Skeletal muscle satellite cell (primary cell): ENCODE measurements around the gene TMEM59L.

Experiments used
- H3K27me3 ChIP-seq: 2 replicates; pipeline ENCODE4 v1.7.0; 2013; ENCODE audit warnings: low read length; ENCODE audit not compliant: control insufficient read depth, insufficient read depth
- H3K36me3 ChIP-seq: 2 replicates; pipeline ENCODE4 v1.7.0; 2013; ENCODE audit warnings: mild to moderate bottlenecking, control low read depth, low read length; ENCODE audit not compliant: insufficient read depth
- H3K4me1 ChIP-seq: 2 replicates; pipeline ENCODE4 v1.7.0; 2013; ENCODE audit warnings: low read length; ENCODE audit not compliant: control insufficient read depth, insufficient read depth
- H3K4me2 ChIP-seq: 2 replicates; pipeline ENCODE4 v1.7.0; 2013; ENCODE audit warnings: mild to moderate bottlenecking, low read length
- H3K4me3 ChIP-seq: 2 replicates; pipeline ENCODE4 v1.7.0; 2013; ENCODE audit warnings: low read length
- H3K9ac ChIP-seq: 2 replicates; pipeline ENCODE4 v1.7.0; 2013; ENCODE audit warnings: mild to moderate bottlenecking, low read depth, low read length, moderate library complexity
- H3K9me3 ChIP-seq: replicated peaks from 2 replicates; pipeline ENCODE4 v1.7.0; 2013; ENCODE audit warnings: mild to moderate bottlenecking, control low read depth, low read length

Gene TMEM59L

DNA sequence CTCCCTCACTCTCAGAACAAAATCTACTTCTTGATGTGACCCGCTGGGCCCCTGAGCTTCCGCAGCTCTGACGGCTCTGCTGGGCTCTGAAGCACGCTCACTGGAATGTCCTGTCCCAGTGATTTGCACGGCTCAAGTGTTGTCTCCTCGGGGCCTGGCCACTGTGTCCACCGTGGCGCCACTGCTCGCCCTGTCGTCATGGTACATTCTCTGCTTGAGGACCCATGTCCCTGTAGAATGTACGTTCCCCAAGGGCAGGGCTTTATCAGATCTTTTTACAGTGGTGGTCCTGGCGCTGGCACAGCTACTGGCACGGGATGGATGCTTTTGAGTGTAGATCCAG, 36.3 kb downstream of the TMEM59L start:
- Histone ChIP-seq H3K4me3 (peak overlapping the region; percentile 55), H3K4me1 (peaks cover 64% of the 10 kb centered on the region), H3K36me3 (no peaks in the 10 kb centered on the region), H3K27me3 (no peaks in the 10 kb centered on the region), H3K9me3 (peaks cover 2% of the 10 kb centered on the region), H3K4me2 (peak overlapping the region; percentile 71), H3K9ac (peak overlapping the region; percentile 70)

DNA sequence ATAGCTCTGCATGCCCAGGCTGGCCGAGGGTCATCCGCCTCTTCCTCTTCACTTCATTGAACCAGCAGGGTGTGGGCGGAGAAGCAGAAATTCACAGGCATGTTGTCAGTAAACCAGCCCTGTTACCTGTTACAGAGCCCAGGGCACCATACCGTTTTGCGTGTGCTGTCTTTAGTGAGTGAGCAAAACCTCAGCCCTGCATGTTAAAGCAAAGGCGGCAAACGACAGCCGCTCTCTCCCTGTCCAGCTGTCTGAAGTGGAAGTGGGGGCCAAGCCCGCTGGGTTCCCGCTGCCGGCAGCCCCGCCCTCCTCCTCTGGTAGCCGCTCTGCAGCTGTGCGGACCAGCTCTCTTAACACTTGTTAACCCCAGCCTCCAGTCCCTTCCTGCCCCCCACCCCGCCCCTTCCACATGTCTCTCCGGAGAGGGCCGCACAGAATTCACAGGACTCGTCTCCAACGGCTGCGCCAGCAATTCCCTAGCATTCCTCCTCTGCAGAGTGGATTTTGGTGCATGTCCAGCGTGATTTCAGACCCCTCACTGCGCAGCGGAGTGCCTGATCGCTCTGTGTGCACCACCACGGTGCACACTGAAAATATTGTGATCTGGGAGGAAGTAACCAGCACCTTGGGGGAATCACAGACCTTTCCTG, 36.8 kb downstream of the TMEM59L start:
- peak overlapping the region; percentile 55 for H3K4me3 ChIP-seq
- peaks cover 61% of the 10 kb centered on the region for H3K4me1 ChIP-seq
- no peaks in the 10 kb centered on the region for H3K36me3 ChIP-seq
- peak overlapping the region; percentile 71 for H3K4me2 ChIP-seq
- H3K9me3 ChIP-seq: no peaks in the 10 kb centered on the region
- H3K9ac ChIP-seq: peak overlapping the region; percentile 70
- no peaks in the 10 kb centered on the region for H3K27me3 ChIP-seq

DNA sequence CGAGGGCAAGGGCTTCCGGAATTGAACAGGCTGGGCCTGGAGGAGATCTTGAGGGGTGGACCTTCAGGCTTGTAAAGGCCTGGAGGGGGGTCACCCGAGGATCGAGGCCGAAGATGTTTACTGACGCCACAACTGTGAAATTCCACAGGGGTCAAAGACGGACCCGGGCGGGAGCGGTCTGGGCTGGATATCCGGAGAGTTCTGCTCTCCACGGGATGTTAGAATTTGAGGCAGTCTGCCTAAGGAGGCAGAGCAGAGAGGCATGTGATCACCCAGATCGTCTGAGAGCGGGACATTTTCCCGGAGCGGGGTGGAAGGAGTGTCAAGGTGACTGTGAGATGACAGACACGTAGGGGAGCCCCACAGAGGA, 37.3 kb downstream of the TMEM59L start:
- Histone ChIP-seq H3K27me3 (no peaks in the 10 kb centered on the region), H3K4me2 (peak overlapping the region; percentile 71), H3K4me1 (peaks cover 56% of the 10 kb centered on the region), H3K9ac (peak overlapping the region; percentile 70), H3K4me3 (peak overlapping the region; percentile 53), H3K9me3 (no peaks in the 10 kb centered on the region), H3K36me3 (no peaks in the 10 kb centered on the region)

DNA sequence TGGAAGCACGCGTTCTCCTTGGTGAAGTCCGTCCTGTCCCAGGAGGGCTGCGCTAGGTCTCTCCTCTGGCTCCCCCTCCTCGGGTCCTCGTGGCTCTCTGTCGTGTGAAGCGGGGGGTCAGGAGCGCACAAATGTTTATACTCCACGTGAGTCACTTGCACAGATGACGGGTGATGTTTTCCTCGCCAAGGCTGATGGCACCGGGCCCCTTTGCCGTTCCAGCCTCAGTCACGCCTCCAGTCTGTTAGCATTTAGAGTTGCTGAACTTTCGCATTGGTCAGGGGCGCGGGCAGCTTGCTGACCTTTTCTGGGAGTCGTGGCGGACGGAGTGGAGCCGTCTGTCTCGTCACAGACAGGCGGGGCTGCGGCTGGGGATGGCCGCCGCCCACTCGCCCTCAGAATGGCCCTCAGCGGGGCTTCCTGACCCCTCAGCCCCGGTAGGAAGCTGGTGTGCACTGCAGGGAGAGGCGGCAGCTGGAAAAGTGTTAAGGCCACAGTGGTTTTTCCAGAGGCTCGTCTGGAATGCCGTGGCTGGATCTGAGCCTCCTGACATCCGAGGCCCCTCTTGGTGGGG, 37.9 kb downstream of the TMEM59L start:
- Histone ChIP-seq H3K9ac (peak overlapping the region; percentile 70), H3K4me2 (peak overlapping the region; percentile 71), H3K36me3 (no peaks in the 10 kb centered on the region), H3K4me3 (peak overlapping the region; percentile 50), H3K27me3 (no peaks in the 10 kb centered on the region), H3K9me3 (no peaks in the 10 kb centered on the region), H3K4me1 (peaks cover 50% of the 10 kb centered on the region)

DNA sequence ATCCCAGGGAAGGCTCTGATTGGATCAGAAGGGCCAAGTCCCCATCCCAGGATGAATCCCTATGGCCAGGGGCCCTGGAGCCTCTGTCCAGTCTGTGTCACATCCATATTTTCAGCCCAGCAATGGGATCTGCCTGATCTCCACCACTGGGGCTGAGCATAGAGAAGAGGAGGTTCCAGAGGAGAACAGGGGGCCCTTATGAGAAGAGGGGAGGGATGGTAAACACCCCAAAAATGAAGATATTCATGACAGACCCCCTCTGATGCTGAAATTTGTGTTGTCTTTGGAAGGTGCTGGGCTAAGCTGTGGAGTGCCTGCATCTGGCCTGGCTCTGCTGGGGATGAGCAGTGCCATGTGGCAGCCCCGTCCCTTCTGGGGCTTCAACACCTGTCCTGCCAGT, 38.6 kb downstream of the TMEM59L start:
- peaks cover 47% of the 10 kb centered on the region for H3K4me1 ChIP-seq
- no peaks in the 10 kb centered on the region for H3K36me3 ChIP-seq
- no peaks in the 10 kb centered on the region for H3K9me3 ChIP-seq

DNA sequence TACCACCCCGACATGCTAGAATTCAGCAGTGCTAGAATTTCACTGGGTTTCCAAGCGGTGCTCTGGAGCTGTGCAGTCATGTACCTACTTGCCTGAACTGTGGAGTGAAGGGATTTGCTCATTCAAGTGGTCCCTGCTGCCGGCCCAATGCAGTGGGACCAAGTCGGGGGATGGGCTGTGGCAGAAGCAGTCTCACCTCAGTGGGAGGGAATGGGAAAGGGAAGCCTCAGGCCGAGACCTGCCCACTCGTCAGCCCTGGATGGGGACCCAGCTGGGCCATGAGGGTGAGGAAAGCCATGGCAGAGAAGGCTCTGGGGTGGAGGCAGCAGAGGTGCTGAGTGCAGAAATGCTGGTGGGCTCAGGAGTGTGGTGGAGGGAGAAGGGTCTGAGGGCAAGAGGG, 39.1 kb downstream of the TMEM59L start:
- Histone ChIP-seq H3K4me2 (no peak overlapping the region), H3K27me3 (no peaks in the 10 kb centered on the region), H3K9ac (no peak overlapping the region), H3K4me1 (peaks cover 48% of the 10 kb centered on the region), H3K4me3 (no peak overlapping the region), H3K36me3 (no peaks in the 10 kb centered on the region), H3K9me3 (no peaks in the 10 kb centered on the region)

More for the DNA sequence above, 38.6 kb downstream of the TMEM59L start:
- Histone ChIP-seq H3K27me3 (no peaks in the 10 kb centered on the region), H3K9ac (peak overlapping the region; percentile 70), H3K4me2 (peak overlapping the region; percentile 71), H3K4me3 (peak overlapping the region; percentile 50)

DNA sequence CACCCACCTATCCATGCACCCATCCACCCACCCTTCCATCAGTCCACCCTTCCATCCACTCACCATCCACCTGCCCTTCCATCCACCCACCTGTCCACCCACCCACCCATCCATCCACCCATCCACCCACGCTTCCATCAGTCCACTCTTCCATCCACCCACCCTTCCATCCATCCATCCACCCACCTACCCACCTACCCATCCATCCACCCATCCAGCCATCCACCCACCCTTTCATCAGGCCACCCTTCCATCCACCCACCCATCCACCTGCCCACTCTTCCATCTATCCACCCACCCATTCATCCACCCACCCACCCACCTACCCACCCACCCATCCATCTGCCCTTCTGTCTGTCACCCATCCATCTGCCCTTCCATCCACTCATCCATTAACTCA, 41.2 kb downstream of the TMEM59L start:
- H3K9me3 ChIP-seq: no peaks in the 10 kb centered on the region
- H3K36me3 ChIP-seq: no peaks in the 10 kb centered on the region
- H3K9ac ChIP-seq: no peak overlapping the region
- no peak overlapping the region for H3K4me2 ChIP-seq
- no peak overlapping the region for H3K4me3 ChIP-seq
- peaks cover 54% of the 10 kb centered on the region for H3K4me1 ChIP-seq
- H3K27me3 ChIP-seq: no peaks in the 10 kb centered on the region

DNA sequence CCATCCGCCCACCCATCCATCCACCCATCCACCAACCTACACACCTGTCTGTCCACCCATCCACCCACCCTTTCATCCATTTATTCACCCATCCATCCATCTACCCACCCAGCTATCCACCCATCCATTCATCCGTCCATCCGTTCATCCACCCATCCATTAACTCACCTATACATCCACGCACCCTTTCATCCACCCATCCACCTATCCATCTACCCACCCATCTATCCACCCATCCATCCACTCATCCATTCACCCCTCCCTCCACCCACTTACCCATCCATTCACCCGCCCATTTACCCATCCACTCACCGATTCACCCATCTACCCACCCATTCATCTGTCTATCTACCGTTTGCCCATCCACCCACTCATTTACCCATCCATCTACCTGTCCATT, 41.8 kb downstream of the TMEM59L start:
- Histone ChIP-seq H3K4me2 (no peak overlapping the region), H3K9ac (no peak overlapping the region), H3K36me3 (no peaks in the 10 kb centered on the region), H3K27me3 (no peaks in the 10 kb centered on the region), H3K4me1 (peaks cover 54% of the 10 kb centered on the region), H3K4me3 (no peak overlapping the region), H3K9me3 (no peaks in the 10 kb centered on the region)

DNA sequence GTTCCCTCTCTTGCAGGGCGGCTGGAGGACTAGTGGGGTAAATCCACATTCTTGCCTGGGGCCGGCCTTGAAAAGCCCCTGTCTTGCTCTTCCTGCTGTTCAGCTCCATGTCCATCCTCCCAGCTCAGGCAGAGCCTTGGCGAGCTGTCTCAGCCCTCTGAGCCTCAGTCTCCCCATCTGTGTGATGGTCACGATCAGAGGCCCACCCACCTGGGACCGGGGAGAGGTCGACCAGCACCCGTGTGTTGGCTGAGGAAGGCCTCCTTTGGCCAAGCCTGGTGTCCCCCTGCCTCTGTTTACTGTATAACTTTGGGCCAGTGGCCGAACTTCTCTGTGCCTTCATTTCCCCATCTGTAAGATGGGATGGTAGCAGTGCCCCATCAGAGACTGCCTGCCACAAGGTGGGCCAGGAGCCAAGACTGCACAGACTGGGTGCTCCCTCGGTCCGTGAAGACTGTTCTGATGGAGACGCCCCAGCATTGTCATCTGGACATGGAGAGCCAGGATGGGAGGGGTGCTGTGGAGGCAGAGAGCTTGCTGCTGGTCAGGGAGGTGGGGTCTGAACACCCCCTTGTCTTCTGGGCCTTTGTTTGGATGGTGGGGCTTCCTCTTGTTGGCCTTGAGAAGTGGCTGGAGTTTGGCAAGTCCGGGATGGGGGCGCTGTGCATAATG, 42.6 kb downstream of the TMEM59L start:
- Histone ChIP-seq H3K27me3 (no peaks in the 10 kb centered on the region), H3K9ac (no peak overlapping the region), H3K9me3 (no peaks in the 10 kb centered on the region), H3K4me1 (peaks cover 54% of the 10 kb centered on the region), H3K4me2 (no peak overlapping the region), H3K4me3 (no peak overlapping the region), H3K36me3 (no peaks in the 10 kb centered on the region)

DNA sequence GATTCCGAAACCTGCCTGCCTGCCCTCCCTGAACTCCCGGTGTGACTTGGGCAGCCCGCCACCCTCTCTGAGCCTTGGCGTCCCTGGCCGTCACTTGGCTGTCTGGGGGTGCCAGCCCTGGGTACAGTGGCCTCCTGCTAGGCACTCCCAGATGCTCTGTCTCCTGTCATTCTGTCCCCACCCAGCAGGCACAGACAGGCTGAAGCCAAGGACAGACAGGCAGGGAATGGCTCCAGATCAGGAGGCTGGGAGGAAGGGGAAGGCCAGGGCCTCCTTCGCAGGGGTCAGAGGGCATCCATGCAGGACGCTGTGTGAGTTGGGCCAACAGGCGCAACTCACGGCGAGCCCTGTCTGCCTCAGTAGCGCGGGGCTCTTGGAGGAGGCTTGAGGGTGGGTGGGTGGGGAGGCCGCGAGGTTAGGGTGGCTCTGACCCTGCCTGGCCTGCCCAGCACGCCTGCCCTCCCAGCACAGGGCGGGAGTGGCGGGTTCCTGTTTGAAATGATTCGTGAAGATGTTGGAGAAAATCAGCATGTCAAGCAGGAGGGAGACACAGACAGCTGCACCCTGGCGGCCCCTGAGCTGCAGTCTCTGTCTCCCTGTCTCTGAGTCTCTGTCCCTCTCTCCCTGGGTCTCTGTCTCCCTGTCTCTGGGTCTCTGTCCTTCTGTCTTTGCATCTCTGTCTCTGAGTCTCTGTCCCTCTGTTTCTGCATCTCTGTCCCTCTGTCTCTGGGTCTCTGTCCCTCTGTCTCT, 43.8 kb downstream of the TMEM59L start:
- Histone ChIP-seq H3K4me1 (peaks cover 54% of the 10 kb centered on the region), H3K9ac (peak overlapping the region; percentile 15), H3K27me3 (no peaks in the 10 kb centered on the region), H3K4me3 (no peak overlapping the region), H3K4me2 (no peak overlapping the region), H3K36me3 (no peaks in the 10 kb centered on the region), H3K9me3 (no peaks in the 10 kb centered on the region)

DNA sequence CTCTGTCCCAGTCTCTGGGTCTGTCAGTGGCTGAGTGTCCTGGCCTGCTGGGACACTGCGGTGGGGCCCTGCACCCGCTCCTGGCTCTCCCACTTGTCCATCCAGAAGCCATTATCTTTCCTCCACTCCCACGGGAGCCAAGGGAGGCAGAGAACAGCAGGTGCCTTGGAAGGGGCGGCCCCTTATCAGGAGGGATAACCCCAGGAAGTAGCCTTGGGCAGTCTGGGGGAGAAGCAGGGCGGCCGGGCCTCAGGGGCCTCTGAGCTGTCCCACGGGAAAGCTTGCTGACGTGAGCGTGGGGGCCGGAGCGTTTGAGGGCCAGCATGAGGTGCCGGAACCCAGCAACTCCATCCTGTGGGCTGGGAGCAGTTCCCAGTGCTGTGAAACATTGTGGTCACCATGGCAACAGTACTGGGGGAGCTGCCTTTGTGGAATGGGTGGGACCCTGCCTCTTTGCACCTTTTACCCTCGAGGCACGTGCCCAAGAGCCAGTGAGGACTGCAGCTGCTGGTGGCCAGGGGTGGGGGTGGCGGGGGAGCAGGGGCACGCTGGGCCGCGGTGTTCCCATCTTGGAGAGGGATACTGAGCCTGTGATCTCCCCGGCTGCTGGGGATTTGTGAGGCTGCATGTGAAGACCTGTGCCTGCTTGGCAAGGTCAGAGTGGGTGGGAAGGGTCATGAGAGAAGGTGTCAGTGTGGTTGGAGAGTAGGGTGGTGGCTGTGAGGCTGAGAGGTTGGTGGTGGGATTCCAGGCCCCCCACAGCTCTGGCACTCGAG, 45.1 kb downstream of the TMEM59L start:
- H3K4me3 ChIP-seq: no peak overlapping the region
- no peak overlapping the region for H3K4me2 ChIP-seq
- peaks cover 58% of the 10 kb centered on the region for H3K4me1 ChIP-seq
- H3K9ac ChIP-seq: peak overlapping the region; percentile 78
- H3K27me3 ChIP-seq: no peaks in the 10 kb centered on the region
- H3K9me3 ChIP-seq: no peaks in the 10 kb centered on the region
- no peaks in the 10 kb centered on the region for H3K36me3 ChIP-seq
